Activated CD4-positive, alpha-beta T cell treated with anti-CD3 and anti-CD28 coated beads, Interleukin-2, Interleukin-4, amounts not matched to agents 100 ng/mL and 50 ng/mL, durations not matched to agents 16 hours and 8 hours (primary cell): ENCODE data around the gene EVA1C.
"Not testable (repeated sequence)": the region's sequence is repeated elsewhere in the genome, so short reads cannot be mapped to it uniquely, and the experiment has no call there.

Experiments used
- DNase-seq: peaks from one replicate; pipeline ENCODE4 v3.0.0-alpha.2; 2020; ENCODE audit warnings: low spot score

EVA1C gene

DNA sequence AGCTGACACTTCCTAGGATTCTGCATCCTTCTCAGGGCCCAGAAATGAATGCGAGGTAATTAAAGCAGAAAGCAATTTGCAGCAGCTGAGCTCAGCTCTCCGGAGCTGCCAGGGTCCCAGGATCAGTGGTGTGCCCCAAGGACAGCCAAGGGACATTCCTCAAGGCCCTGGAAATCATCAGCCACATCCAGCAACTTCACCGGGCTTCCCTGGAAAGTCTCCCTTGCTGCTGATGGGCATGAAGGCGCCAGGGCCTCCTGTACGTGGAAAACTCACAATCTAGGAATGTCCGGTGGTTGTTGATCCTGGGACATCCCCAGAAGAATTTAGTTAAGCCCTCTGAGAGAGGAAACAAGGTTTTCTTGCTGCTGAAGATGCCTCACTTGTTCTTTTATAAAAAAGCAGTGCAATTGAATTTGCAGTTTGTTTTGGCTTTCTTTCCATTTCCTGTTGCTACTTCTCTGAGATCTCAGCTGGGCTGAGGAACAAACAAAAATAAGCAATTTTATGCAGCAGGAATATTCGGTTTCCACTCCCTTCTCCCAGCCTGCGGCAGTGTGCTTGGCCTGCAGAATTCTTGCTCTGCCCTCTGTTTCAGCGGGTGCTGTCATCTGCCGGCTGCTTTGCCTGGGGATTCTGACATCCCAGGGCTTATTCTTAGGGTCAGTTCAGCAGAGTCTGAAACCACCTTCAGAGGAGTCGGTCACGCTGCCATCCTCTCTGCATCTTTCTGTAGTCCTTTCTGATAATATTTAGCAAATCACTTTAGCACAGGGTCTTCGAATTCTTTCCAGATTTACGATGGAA, 86.9 kb downstream of the EVA1C start:
- no peak for DNase-seq

DNA sequence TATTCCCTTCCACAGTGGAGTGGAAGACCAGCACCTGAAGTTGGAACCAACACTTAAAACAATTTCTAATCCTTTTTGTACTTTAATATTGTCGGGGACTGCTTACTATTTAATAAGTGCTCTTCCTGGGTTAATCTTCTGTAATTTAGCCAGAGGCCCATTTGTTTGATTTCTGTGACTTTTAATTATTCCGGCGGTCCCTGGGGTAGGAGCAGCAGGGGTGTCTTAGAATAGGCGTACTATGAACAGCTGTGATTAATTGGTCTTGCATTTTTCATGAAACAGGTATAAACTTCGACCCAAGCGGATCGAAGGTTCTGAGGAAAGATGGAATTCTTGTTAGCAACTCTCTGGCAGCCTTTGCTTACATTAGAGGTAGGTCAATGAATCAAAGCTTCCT, 91.1 kb downstream of the EVA1C start:
- not testable (repeated sequence) for DNase-seq

DNA sequence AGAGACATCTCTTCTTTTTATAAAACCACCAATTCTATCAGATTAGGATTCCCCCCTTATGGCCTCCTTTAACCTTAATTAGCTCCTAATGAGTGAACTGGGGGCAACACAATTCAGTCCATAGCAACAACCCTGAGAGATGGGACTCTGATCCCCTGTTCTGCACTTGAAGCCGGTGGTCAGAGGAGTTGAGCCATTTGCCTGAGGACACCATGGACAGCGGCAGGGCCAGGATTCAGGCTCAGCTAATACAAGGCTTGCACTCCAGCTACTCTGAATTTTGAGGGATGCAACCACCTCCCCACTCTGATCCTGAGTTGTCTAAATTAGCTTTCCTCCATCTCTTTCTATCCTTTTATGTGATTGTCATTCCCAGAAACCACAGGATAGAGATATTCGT, 93.3 kb downstream of the EVA1C start:
- DNase-seq, result not testable (repeated sequence)

DNA sequence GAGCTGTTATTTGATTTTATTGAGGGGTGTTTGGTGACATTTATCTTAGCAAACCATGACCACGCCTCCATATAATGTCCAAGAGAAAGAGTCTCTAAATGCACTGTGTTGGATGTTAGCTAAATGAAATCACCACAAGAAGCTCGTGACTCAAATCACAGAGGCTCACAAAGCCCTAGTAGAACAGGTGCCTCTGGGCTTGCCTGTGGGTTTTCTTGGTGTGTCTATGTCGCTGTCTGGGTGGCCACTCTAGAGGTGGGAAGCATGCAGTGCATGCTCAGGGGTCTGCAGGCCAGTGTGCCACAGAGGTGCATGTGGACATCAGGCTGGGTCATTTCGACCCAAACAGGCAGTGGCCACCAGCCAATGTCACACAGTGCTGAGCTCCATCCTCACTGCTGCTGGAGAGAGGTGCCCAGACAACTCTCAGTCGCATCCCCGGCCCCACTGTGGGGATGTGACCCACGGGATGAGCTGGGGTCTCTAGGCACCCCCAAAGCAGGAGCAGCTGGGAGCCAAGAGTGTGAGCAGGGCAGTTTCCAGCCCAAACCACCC, 94.0 kb downstream of the EVA1C start:
- not testable (repeated sequence) for DNase-seq

DNA sequence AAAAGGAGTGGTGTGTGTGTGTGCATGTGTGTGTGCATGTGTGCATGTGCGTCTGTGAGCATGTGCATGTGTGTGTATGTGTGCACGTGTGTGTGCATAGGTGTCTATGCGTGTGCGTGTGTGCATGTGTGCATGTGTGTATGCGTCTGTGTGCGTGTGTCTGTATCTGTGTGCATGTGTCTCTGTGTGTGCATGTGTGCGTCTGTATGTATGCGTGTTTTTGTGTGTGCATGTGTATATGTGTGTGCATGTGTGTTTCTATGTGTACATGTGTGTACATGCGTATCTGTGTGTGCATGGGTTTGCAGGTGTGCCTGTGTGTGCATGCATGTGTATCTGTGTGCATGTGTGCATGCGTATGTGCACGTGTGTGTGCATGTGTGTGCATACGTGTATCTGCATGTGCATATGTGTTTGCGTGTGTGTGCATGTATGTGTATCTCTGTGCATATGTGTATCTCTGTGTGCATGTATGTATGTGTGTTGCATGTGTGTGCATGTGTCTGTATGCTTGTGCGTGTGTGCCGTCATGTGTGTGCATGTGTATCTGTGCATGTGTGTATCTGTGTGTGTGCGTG, 94.9 kb downstream of the EVA1C start:
- DNase-seq, result no peak

DNA sequence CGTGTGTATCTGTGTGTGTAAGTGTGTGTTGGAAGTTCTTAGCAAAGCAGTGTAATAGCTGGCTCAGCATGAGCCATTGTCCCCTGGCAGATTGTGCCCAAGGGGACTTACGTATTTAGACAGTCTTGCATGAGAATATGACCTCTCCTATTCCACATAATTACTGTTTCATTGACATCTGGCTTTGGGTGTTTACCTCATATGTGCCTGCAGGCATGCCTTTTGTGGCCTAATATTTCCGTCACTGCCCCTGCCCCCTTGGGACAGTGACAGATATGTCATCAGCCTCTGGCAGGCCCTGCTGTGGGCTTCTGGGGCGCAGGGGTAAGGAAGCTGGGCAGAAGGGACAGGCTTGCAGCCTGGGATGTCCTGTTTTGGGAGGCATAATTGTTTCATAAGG, 95.5 kb downstream of the EVA1C start:
- DNase-seq, result not testable (repeated sequence)

DNA sequence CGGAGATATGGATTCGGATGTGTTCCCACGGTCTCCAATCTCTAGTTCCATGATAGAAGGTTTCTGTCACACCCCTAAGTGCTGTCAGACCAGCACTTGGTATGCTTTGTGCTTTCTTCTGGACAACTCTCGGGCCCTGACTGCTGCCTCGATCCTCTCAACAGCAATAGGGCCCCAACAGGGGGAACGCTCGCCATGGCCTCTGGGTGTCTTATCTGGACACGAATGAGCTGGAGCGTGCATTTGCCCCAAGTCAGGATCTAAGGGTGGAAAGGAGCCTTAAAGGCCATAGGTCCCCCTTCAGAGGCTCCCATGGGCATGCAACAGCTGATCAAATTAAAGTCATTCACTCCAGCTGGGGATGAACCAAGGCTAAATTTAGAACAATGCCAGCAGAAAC, 96.1 kb downstream of the EVA1C start:
- DNase-seq, result no peak

DNA sequence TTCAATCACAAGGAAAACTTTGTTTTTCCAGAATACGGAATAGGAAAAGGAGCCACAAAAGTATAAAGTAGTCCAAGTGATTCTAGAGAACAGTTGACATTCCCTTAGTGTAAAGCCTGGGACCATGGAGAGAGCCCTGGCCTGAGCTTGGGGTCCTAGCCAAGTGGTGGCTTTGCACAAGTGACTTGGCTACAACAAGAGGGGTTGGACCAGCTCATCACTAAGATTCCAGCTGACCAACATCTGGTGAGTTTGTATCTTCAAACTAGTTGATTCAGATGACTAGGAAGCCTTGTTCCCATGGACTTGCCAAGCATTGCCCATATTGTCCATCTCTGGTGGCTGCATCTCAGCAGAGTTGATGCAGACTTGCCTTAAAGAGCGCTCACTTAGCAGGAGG, 96.5 kb downstream of the EVA1C start:
- DNase-seq, result not testable (repeated sequence)

DNA sequence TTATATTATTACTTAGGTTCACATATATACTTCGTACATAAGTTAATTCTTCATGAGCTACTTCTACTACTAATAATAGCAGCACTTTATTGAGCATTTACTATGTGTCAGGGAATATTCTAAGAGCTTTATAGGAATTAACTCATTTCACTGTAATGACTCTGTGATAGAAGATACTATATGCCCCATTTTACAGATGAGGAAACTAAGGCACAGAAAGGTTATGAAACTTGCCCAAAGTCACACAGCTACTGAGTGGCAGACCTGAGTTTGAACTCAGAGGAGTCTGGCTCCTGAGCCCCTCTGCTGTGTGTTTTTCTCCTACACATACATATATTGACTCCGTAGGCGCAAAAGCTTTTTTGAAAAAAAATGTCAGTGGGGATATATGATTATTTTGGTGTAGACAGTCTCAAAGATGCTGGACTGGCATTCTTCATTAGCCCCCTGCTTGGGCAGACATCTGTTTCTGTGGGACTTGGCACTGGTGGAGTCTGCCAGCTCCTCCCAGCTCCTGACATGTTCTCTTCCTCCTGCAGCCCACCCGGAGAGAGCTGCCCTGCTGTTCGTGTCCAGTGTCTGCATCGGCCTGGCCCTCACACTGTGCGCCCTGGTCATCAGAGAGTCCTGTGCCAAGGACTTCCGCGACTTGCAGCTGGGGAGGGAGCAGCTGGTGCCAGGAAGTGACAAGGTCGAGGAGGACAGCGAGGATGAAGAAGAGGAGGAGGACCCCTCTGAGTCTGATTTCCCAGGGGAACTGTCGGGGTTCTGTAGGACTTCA, 102.0 kb downstream of the EVA1C start:
- no peak for DNase-seq

DNA sequence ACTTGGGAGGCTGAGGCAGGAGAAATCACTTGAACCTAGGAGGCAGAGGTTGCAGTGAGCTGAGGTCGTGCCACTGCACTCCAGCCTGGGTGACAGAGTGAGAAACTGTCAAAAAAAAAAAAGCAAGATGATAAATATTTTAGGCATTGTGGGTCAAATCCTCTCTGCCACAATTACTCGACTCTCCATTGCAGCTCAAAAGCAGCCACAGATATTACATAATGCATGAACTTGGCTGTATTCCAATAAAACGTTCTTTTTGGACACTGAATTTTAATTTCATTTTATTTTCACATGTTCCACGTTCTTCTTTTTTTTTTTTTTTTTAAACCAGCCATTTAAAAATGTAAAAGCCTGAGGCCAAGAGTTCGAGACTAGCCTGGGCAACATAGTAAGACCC, 103.4 kb downstream of the EVA1C start:
- DNase-seq, result no peak

DNA sequence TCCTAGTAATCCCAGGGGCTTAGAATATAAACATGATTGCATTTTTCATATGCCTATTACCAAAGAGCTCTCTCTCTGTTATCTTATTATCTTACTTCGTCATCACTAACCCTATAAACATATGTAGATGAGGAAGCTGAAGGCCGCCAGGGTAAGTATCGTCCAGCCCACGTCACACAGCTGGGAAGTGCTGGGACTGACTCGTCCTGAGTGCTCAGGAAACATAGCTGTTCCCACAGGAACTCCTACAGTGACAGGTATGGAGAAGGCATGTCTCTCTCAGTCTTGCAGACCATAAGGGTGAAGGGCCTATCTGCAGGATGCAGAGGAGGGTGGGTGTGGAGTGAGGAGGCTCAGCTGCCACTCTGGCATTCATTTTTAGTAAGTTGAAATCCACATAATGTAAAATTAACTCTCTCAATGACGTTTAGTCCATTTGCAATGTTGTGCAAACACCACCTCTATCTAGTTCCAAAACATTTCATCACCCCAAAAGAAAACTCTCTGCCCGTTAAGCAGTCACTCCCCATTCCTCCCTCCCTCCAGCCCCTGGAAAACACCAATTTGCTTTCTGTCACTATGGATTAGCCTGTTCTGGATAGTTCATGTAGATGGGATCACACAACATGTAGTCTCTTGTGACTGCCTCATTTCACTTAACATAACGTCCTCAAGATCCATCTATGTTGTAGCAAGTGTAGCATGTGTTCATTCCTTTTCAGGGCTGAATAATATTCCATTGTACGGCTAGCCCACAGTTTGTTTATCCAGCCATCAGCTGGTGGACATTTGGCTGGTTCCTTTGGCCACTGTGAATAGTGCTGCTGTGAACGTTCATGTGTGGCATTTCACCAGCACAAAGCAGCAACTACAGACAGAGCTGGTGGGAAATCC, 104.5 kb downstream of the EVA1C start:
- no peak for DNase-seq

DNA sequence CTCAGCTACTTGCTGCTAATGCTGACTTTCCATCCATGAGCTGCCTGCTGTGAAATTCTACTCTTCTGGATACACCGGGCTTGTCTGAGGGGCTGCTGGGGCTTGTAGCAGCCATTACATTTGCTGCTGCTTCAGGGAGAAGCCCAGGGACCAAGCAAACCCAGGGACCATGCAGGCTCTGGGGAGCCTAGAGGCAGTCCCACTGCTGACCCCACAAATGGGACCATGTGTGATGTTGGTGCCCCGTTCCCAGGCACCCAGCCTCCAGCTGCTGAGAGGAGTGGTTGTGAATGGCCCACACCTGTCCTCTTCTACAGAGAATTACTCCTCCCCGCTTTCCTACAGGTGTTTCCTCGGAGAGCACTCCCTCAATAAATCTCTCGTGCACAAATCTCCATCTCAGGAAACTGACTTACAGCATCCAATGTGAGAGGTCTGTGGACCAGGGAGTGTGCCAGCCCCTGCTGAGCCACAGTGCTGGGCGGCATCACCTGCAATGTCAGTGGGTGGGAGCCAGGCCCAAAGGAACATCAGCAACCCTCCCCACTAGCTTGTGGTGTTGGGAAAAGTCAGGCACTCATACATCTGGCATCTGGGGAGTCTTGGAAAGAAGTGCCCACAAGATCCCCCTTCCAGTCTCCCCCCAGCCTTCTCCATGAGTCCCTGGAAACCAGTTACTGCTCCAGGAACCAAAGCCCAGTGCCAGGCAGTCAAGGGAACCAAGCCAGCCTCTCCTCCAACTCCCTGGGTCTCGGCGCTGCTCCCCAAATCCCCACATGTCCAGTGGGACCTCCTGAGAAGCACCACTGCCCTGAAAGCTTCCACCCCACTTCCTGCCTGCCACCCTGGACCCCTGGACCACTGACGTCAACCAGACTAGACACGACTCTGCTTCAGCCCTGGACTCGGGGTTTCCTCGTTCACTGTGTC, 107.7 kb downstream of the EVA1C start:
- DNase-seq, result no peak

DNA sequence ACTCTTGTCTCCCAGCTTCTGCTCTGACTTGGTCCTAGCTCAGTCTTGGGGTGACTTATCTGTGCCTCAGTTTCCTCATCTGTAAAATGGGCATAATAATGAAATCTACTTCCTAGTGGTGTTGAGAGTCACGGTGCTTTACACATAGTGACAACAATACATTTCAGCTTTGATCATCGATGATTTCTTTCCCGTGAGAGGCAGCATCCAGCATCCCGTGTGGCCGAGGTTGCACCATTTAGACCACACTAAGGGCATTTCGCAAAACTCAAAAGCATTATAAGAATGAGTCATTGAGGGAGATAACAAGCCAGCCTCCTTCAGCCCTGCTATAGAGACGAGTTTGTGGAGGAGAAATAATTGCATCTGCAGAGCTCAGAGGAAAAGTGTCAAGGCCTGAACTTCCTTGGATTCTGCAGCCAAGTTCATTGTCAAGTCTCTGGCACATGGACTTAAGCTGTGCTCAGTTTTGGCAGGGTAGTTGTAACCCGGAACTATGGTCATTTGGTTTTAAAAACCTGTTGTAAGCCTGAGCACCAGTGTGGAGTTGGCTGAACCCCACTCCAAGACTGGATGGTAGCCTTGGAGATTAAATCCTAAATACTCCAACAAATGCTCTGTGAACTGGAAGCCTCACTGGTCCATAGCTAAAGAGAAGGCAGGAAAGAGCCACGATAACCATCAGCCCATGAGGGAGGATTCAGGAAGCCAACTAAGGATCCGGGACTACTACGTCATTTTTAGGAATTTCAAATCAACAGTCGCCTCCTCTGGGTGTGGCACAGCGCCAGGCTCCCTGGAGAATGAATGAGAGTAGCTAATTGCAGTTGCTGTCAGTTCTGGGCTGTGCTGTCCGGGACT, 108.6 kb downstream of the EVA1C start:
- DNase-seq, result no peak

DNA sequence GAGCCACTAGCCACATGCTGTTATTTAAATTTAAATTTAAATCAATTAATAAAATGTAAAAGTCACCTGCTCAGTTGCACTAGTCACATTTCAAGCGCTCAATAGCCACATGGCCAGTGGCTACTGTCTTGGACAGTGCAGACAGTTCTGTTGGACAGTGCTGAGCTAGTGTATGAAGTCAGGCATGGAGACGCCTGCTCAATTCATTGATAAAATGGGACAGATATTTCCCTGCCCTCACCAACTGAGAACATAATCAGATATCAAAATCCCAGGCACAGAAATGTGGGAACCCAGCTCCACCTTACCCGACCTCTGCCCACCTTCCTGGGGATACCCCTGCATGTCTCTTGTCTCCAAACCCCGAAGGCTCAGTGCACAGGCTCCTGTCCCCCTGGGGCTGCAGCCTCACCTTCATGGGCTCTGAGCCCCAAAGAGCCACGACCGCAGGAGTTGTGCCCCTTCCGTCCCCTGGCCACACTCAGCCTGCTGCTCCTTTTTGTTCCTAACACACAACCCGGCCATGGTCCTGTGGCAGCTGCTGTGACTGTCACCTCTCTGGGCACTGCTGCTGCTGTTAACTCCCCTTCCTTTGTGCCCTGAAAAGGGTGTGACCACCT, 109.3 kb downstream of the EVA1C start:
- no peak for DNase-seq

DNA sequence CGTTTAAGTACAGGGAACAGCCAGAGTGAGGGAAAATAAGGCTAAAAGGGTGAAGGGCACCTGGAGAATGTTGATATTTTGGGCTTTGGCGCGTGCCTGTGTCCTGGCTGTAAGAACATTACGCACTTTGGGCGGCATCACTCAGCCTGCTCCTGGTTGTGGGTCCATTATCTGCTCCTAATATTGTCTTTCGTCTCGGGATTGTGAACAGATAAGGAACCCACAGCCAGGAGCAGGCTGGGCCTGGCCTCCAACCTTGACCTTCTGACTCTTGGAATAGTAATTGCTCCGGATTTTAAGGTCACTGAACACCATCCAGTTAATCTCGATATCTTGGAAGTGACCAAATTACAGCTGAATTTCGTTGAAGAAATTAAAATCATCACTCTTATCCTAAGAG, 111.0 kb downstream of the EVA1C start:
- no peak for DNase-seq

DNA sequence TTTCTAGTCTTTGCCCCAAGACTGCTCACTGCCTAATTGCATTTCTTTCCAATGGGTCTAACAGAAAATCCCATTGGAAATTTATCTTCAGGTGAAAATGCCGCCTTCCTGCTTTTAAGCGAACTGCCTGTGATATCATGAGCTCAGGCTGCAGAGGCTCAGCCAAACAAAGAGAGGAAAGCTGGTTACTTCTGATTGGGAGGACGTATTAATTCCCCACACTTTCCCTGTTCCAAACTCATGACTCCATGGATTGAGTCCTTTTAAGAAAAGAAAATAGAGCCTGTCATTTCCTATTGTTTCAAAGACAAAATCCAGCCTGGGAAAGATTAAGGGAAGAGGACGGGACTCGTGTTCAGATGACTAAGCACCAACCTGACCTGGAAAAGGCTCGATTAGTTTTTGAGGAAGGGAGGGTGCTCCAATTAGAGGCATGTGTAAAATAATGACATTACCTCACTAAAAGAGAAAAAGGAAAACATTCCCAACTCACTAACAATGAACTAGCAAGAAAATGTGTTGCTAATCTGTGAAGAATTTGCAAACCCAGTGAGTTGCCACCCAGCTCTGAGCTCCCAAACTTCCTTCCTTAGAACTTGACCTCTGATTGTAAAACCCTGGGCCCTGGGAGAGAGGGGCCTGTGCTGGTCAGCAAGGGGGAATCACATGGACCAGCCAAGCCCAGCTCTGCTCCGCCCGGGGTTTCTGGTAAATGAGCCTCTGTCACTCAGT, 111.6 kb downstream of the EVA1C start:
- no peak for DNase-seq

DNA sequence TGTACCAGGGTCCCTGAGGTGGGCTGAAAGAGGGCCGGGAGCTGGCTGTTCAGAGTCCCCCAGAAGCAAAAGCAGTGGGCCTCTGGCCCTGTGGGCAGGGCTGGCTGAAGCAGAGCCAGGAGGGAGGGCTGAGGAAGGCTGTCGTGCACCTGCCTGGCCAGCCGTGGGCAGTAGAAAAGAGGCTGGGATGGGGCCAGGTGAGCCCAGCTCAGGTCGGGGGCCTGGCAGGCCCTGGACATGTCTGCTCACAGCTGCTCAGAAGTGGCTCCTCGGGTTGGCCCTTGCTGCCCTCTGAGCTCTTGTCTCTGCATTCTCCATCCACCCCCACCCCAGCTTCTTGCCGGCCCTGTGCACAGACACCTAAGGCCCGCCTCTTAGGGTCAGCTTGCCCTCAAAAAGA, 112.8 kb downstream of the EVA1C start:
- no peak for DNase-seq

DNA sequence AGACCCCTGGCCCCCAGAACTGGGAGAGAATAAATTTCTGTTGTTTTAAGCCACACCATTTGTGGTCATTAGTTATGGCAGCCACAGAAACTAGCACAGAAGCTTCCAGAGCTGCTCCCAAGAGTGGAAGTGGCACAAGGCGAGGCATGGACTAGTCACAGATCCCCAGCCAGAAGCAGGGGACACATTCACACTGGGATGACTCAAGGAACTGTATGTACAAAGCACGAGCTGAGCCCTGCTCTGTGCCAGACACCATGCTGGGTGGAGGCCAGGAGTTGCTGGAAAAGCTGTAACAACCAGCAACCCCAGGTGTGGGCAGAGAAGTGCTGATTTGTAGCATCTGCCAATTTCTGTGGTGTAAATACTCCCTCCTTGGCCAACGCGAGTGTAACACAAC, 117.2 kb downstream of the EVA1C start:
- no peak for DNase-seq

DNA sequence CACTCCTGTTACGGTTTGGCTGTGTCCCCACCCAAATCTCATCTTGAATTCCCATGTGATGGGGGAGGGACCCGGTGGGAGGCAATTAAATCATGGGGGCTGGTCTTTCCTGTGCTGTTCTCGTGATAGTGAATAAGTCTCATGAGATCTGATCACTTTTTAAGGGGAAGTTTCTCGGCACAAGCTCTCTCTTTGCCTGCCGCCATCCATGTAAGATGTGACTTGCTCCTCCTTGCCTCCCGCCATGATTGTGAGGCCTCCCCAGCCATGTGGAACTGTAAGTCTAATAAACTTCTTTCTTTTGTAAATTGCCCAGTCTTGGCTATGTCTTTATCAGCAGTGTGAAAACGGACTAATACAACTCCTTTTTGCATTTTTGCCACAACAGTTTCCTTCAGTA, 118.3 kb downstream of the EVA1C start:
- DNase-seq, result not testable (repeated sequence)
